Amniotic epithelial cell (primary cell): ENCODE data around the gene CAST.
"Not testable (repeated sequence)": the region's sequence is repeated elsewhere in the genome, so short reads cannot be mapped to it uniquely, and the experiment has no call there.

Experiments used
- DNase-seq: peaks from one replicate; pipeline ENCODE4 v3.0.0-alpha.2; 2010; ENCODE audit warnings: low read depth

Gene CAST

DNA sequence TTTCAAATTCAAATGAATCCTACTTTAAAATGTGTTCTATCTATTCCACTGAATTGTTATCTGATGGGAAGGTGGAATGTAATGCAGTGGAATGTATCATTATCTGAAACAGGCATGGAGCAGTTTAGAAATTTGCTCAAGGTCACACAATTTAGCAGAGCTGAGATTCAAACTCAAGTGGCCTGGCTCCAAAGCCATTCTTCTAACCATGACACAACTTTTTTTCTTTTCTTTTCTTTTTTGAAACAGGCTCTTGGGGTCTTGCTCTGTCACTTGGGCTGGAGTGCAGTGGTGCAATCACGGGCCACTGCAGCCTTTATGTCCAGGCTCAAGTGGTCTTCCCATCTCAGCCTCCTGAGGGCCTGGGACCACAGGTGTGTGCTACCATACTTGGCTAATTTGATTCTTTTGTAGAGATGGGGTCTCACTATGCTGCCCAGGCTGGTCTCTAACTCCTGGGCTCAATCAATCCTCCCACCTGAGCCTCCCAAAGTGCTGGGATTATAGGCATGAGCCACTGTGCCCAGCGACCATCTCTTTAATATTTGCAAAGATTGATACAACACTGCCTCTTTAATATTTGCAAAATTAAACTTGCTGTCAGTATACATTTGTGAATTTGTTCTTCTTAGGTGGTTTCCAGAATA, 50.0 kb downstream of the CAST start:
- peak; percentile 36 for DNase-seq

DNA sequence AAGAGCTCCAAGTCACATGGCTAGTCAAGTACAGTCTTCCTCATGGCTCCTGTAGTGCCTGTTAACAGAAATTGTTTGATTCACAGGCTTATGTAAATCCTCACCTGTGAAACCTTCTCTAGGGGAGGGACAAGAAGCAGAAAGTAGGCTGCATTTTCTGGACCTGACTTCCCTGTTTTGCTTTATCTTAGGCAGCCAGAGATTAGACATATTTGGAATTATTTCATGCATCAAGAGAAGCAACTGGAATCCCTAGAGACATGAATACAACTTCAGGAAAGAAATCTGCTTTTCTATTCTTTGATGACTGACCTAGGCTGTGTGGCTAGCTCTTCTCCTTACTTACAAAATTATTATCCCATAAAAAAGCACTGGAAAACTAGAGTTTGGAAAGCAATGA, 52.3 kb downstream of the CAST start:
- no peak for DNase-seq

GRCh38 chr5:96714951-96715451, 52.8 kb downstream of the CAST start:
- DNase-seq = peak; percentile 84

DNA sequence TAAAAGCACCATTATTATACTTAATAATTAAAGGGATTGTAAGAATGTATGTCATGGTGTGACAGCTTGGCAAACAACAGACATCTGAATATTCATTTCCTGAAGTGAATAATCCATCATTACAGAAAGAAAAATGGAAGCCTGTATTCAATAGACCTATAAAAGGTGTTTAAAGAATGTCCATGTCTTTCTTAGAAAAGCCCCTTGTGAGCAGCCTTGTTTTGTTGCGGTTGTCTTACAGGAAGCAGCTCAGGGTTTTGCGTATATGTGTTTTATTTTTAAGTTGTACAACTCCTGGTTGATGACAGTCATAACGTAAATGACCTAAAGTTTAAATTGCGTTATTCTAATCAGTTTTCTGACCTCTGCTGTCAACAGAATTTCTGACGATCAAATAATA, 53.8 kb downstream of the CAST start:
- no peak for DNase-seq

DNA sequence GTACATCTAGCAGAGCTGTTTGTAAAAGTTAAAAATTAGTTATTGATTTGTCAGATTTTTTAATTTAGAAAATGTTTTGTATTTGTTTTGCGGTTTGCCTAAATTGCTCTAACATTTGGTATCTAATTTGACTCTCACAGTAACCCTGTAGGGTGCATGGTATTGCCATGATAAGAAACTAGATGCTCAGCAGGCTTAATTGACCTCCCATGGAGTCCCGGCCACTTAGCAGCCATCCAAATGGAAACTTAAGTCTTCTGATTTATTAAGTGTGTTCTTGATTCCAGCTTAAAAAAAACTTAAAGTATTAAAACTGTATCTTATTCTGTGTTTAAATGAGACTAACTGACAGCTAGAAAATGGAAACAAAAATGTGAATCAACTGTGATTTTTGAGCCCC, 54.5 kb downstream of the CAST start:
- DNase-seq = no peak

- no peak for DNase-seq
Measured at GRCh38 chr5:96717874-96718273, 55.7 kb downstream of the CAST start.

DNA sequence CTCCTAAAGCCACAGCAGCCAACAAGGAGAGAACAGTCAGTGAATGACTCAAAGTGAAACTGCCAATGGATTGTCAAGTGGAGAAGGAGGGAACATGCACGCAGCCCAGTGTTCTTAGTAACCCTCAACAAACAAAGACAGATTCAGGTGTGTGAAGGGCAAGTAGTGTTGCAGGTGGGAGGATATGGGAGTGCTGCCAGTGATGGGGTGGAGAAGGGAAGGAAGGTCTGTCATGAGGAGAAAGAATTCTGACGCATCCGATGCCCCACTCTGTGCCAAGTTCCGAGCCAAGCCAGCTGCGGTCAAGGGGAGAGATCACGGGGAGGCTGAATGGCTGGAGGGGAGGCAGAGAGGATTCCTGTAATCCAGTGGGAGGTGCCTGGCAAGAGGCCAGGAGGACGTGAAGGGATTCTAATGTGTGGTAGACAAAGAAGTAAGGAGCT, 56.5 kb downstream of the CAST start:
- DNase-seq = no peak

DNA sequence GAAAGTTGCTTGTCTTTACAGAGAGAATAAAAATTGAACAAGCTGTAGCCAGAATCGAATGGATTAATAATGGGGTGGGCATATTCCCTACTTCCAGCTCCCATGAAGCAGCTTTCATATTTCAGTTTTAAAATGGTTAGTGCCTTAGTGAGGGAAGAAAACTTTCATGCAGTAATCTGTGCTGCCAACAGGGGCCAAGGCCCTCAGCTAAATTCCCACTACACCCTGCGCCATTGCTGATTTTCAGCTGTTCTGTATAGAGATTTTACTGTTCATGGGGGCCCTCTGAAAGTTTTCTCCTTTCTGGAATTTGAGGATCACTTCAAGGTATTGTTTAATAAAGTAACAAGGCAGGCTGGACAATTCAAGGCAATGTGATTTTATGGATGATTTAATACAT, 58.2 kb downstream of the CAST start:
- no peak for DNase-seq

DNA sequence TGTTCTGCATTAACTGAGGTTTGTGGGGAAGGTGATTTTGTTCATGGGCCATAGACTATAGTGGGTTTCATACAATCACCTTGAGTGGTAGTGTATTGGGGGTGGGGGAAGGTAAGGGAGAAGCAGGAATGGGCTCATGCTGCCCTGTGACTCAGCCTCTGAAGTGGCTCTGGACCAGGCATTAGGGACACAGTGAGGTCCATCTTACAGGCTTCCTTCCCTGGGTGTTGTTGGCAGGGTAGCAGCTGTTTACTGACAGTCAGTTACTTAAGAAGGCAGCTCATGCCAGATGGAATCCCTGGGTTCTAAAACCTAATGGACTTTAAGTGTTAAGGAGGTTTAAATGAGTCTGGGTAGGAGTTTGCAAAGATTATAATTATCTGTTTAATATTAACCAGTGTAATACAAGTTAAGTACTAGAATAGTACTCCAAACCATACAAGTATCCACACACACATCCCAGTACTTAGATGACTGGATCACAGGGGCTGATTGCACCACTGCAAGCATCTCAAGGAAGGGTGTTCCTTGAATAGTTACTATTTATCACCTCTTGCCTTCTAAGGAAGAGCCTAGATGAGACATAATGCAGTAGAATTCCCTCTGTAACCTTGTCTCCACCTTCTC, 59.3 kb downstream of the CAST start:
- peak; percentile 38 for DNase-seq

DNA sequence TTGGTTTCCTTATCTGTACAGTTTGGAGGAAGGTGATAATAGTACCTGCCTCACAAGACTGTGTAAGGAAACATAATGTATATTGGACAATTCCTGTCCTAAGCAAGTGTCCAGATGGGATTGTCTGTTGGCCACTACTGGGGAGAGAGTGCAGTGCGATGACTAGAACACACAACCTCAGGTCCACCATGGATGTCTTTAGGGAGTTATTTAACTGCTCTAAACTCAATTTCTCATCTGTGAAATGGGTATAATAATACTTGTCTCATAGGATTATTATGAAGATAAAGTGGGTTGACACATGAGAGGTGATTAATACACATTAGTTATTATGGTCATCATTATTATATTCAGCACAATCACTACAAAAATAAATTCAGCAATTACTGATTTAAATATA, 63.1 kb downstream of the CAST start:
- DNase-seq = no peak

- DNase-seq = no peak
Measured at GRCh38 chr5:96726802-96727201, 64.6 kb downstream of the CAST start.

GRCh38 chr5:96729156-96729555, 67.0 kb downstream of the CAST start:
- no peak for DNase-seq

GRCh38 chr5:96730586-96730985, 68.4 kb downstream of the CAST start:
- DNase-seq = no peak

- DNase-seq = peak; percentile 75
Measured at GRCh38 chr5:96733771-96734500, 71.8 kb downstream of the CAST start.

DNA sequence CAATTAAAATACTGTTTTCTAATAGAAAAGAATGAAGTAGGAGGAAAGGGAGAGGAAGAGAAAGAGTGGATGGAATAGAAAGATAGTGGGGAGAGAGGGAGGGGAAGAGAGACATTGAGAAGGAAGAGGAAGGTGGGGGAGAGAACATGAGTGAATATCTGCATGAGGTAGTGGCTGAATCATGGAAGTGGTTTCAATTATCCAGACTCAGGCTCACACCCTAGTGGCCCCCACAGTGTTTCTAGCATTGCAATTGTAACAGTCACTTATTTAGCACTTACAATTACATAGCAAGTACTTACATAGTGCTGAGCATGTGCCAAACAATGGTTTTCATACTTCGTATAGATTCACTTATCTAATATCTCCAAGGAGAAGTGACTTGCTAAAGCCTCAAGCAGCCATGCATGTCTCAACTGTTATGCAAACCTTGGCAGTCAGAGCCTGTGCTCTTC, 72.7 kb downstream of the CAST start:
- DNase-seq = peak; percentile 61

DNA sequence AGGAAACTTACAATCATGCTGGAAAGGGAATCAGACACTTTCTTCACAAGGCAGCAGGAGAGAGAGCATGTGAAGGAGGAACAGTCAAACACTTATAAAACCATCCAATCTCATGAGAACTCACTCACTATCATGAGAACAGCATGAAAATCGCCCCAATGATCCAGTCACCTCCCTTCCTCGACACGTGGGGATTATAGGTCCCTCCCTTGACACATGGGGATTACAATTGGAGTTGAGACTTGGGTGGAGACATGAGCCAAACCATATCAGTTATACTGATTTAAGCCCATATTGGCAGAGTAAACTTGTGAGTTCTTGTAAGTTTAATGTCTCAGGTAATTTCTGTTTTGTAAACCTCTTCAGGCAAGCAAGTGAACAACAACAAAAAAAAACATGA, 74.8 kb downstream of the CAST start:
- DNase-seq = no peak

GRCh38 chr5:96741106-96741505, 78.9 kb downstream of the CAST start:
- no peak for DNase-seq

DNA sequence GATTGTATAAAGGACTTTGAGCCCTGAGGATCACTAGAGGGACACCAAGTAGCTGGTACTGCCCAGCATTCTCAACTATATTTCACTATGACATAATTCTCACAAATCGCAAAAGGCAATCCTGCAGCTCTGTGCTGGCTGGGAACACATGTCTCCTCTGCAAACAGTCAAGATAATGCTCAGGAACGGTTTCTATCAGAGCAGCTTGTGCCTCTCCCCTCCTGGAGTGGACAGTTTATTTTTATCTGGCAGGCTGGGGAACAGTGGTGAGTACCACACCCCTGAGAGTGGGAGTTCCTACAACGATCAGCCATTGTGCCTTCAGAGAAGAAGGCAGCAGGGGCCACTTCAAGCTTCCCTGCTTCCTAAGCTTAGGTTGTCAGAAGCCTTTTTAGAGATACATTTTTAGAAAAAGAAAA, 79.7 kb downstream of the CAST start:
- no peak for DNase-seq

DNA sequence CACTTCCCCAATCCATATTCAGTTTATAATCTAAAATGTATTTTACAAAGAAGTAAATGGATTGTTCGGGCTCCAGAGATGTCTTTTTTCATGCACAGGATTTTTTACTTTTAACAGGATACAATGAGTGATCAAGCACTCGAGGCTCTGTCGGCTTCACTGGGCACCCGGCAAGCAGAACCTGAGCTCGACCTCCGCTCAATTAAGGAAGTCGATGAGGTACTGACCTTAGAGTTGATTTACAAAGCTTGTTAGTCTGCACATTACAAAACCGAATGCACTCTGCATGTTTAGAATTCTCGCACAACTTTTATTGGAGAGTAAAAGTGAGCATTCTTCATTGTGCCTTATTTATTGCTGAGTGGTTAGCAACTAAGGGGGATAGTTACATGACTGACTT, 80.4 kb downstream of the CAST start:
- DNase-seq = no peak

DNA sequence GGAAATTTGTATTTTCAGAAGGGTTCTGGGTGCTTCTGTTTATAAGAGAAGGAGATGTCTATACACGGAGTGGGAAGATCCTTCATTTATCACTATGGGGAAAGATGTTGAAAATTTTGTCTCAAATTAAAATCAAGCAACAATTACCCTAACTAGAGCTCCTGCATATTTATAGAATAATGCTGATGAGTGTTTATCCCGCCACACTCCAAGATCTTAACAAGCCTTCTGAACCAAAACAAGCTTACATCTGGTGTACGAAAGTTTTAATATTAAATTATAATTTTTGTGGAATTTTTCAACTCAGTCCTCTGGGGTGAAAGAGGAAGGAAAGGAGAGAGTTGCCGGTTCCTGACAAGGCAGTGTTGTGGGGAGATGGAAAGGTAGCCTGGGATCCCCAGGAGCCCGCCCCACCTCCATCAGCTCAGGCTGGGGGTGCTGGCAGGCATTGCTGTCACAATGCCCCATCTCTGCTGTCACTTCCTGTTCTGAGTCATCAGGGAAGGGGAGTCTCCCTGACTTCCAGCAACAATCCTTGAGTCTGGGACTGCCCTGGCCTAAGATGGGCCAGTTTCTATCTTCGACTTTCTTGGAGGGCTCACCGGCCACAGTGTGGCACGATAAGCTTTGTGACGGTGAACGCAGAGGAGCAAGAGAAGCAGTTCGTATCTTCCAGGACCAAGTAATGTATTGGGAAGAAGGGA, 81.0 kb downstream of the CAST start:
- DNase-seq = peak; percentile 32

GRCh38 chr5:96743805-96744204, 81.6 kb downstream of the CAST start:
- no peak for DNase-seq

GRCh38 chr5:96744218-96744617, 82.0 kb downstream of the CAST start:
- DNase-seq = not testable (repeated sequence)
